ENCODE measurements around the gene KRT6B. TPM values are rescaled to one million over a fixed set of nuclear protein-coding genes. Genes with fewer than 3 reads are reported as not detected.
"Not testable (repeated sequence)": the region's sequence is repeated elsewhere in the genome, so short reads cannot be mapped to it uniquely, and the experiment has no call there.

KRT6B gene
- total RNA-seq, 1 experiment from 2014 or later = not detected

DNA sequence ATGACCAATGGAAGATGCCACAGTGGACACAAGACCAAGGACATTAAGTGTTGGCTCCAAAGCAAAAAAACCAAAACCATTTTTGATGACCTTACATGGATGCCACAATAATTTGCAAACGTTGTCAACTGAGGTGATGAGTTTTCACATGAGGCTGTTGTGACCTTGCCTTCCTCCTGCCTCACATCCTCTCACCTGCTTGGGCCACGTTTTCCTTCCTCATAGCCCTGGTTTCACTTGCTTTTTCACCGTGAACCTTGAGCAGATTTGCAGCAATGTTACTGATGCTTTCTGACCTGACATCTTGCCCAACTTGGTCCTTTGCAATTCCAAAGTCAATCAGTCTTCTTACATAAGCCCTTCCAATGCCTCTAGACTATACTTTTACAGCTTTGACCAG, 3.7 kb downstream of the KRT6B start:
- no TSS peak for BruUV-seq (replicated peaks)
- intact Hi-C loops (cut with micrococcal nuclease) = no loop called here

DNA sequence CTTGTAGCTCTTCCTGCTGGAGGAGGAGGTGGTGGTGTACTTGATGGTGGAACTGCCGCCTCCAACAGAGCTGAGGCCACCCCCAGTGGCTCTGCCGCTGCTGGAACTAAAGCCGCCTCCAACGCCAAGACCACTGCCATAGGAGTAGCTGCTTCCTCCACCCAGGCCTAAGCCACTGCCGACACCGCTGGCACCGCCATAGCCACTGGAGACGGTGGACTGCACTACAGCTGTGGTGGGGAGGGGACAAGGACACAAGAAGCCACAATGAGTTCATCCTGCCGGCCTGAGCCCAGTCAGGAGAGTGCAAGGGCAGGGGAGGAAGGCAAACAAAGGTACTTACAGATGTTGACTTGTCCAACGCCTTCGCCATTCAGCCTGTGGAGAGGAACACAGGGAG, 4.8 kb downstream of the KRT6B start:
- H3K79me2 ChIP-seq (ENCODE audit: insufficient read depth, low read length); RAD21 ChIA-PET (ENCODE audit: low non-redundant PET in 1 of 2, low total read pairs in 2 of 2, uncharacterized antibody in 2 of 2, unreplicated experiment in 2 of 2); H4K20me1 ChIP-seq (ENCODE audit: insufficient read depth); H3K27me3 ChIP-seq (ENCODE audit: insufficient read depth, low read length); H3K9ac ChIP-seq (ENCODE audit: low read length); DNase-seq (ENCODE audit: low read depth, low spot score); H2AFZ ChIP-seq (ENCODE audit: low read depth, low read length, poor library complexity, severe bottlenecking); CTCF ChIA-PET; H3K9me3 ChIP-seq (ENCODE audit: control insufficient read depth in 1 of 2, insufficient read depth in 1 of 2, low read depth in 1 of 2, low read length in 2 of 2); H3K9me2 ChIP-seq (ENCODE audit: insufficient read depth); H3K4me2 ChIP-seq (ENCODE audit: low read length); H3K27ac ChIP-seq (ENCODE audit: low read depth, low read length); H3K36me3 ChIP-seq (ENCODE audit: control insufficient read depth in 1 of 2, insufficient read depth in 2 of 2, low read length in 2 of 2); H3K4me3 ChIP-seq (replicated peaks in 1 of 2; ENCODE audit: low read depth in 1 of 2, low read length in 2 of 2); intact Hi-C loops (cut with micrococcal nuclease); ATAC-seq; BruUV-seq (replicated peaks); POLR2A ChIA-PET: not testable (repeated sequence)
- peaks cover 10 to 24% of the 10 kb centered on the region in 2 experiments for H3K4me1 ChIP-seq (ENCODE audit: control insufficient read depth in 1 of 2, insufficient read depth in 2 of 2, low read length in 2 of 2)

More for the DNA sequence above, 3.7 kb downstream of the KRT6B start:
- Histone ChIP-seq H3K27me3 (ENCODE audit: insufficient read depth, low read length) (no peaks in the 10 kb centered on the region), H3K27ac (ENCODE audit: low read depth, low read length) (no peak overlapping the region), H4K20me1 (ENCODE audit: insufficient read depth) (no peaks in the 10 kb centered on the region), H3K36me3 (ENCODE audit: control insufficient read depth in 1 of 2, insufficient read depth in 2 of 2, low read length in 2 of 2) (no peaks in the 10 kb centered on the region), H3K9me3 (ENCODE audit: control insufficient read depth in 1 of 2, insufficient read depth in 1 of 2, low read depth in 1 of 2, low read length in 2 of 2) (no peaks in the 10 kb centered on the region), H3K79me2 (ENCODE audit: insufficient read depth, low read length) (no peaks in the 10 kb centered on the region), H3K4me1 (ENCODE audit: control insufficient read depth in 1 of 2, insufficient read depth in 2 of 2, low read length in 2 of 2) (peaks cover 0 to 14% of the 10 kb centered on the region in 2 experiments; a peak in 2 of 4 replicates), H3K9ac (ENCODE audit: low read length) (no peak overlapping the region), H3K4me2 (ENCODE audit: low read length) (no peak overlapping the region), H3K4me3 (replicated peaks in 1 of 2; ENCODE audit: low read depth in 1 of 2, low read length in 2 of 2) (no peak overlapping the region), H2AFZ (ENCODE audit: low read depth, low read length, poor library complexity, severe bottlenecking) (no peak overlapping the region), H3K9me2 (ENCODE audit: insufficient read depth) (no peaks in the 10 kb centered on the region)
- POLR2A ChIA-PET = no interaction called here
- TF ChIP-seq, protein P1, sequence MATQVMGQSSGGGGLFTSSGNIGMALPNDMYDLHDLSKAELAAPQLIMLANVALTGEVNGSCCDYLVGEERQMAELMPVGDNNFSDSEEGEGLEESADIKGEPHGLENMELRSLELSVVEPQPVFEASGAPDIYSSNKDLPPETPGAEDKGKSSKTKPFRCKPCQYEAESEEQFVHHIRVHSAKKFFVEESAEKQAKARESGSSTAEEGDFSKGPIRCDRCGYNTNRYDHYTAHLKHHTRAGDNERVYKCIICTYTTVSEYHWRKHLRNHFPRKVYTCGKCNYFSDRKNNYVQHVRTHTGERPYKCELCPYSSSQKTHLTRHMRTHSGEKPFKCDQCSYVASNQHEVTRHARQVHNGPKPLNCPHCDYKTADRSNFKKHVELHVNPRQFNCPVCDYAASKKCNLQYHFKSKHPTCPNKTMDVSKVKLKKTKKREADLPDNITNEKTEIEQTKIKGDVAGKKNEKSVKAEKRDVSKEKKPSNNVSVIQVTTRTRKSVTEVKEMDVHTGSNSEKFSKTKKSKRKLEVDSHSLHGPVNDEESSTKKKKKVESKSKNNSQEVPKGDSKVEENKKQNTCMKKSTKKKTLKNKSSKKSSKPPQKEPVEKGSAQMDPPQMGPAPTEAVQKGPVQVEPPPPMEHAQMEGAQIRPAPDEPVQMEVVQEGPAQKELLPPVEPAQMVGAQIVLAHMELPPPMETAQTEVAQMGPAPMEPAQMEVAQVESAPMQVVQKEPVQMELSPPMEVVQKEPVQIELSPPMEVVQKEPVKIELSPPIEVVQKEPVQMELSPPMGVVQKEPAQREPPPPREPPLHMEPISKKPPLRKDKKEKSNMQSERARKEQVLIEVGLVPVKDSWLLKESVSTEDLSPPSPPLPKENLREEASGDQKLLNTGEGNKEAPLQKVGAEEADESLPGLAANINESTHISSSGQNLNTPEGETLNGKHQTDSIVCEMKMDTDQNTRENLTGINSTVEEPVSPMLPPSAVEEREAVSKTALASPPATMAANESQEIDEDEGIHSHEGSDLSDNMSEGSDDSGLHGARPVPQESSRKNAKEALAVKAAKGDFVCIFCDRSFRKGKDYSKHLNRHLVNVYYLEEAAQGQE (IDR thresholded peaks at IDR 0.05; ENCODE audit: low read depth) = no peak
- TF ChIP-seq POLR2A (IDR thresholded peaks at IDR 0.05; ENCODE audit: borderline replicate concordance, extremely low read depth, insufficient read depth, insufficient read length) (no peak), SP1 (IDR thresholded peaks at IDR 0.05; ENCODE audit: low read depth) (no peak), POLR2AphosphoS5 (IDR thresholded peaks at IDR 0.05; ENCODE audit: low read depth, low read length) (no peak), JUND (IDR thresholded peaks at IDR 0.05) (no peak), FOSL1 (IDR thresholded peaks at IDR 0.05; ENCODE audit: low read depth) (no peak), ZBTB33 (IDR thresholded peaks at IDR 0.05; ENCODE audit: extremely low read depth, insufficient replicate concordance, low read length) (no peak), EZH2phosphoT487 (IDR thresholded peaks at IDR 0.05; ENCODE audit: borderline replicate concordance) (no peak), SRF (IDR thresholded peaks at IDR 0.05; ENCODE audit: low read depth) (no peak)
- RAD21 ChIA-PET (ENCODE audit: low non-redundant PET in 1 of 2, low total read pairs in 2 of 2, uncharacterized antibody in 2 of 2, unreplicated experiment in 2 of 2) = no interaction called here
- ATAC-seq (no peak), DNase-seq (ENCODE audit: low read depth, low spot score) (no peak)
- CTCF ChIA-PET = no interaction called here
